Epidermal melanocyte (primary cell): ENCODE measurements around the gene PRDM1.

Experiments
- DNase-seq: peaks from one replicate; pipeline ENCODE4 v3.0.0; 2011; ENCODE audit warnings: low spot score; ENCODE audit not compliant: insufficient read length

Gene PRDM1

GRCh38 chr6:106116125-106116832 lies 30.1 kb downstream of the PRDM1 start:
- DNase-seq, result no peak

GRCh38 chr6:106117579-106117978 lies 31.4 kb downstream of the PRDM1 start:
- no peak for DNase-seq

GRCh38 chr6:106118835-106119431 lies 32.8 kb downstream of the PRDM1 start:
- DNase-seq, result no peak

- no peak for DNase-seq
These were observed 33.4 kb downstream of the PRDM1 start for GRCh38 chr6:106119546-106119945.

GRCh38 chr6:106120006-106120405 lies 33.9 kb downstream of the PRDM1 start:
- no peak for DNase-seq

GRCh38 chr6:106120406-106120805 lies 34.3 kb downstream of the PRDM1 start:
- no peak for DNase-seq

- DNase-seq, result no peak
These were observed 36.3 kb downstream of the PRDM1 start for GRCh38 chr6:106122306-106122918.

- DNase-seq, result no peak
These were observed 37.0 kb downstream of the PRDM1 start for GRCh38 chr6:106122938-106123656.

GRCh38 chr6:106124015-106124414 lies 37.9 kb downstream of the PRDM1 start:
- DNase-seq, result no peak

GRCh38 chr6:106124437-106125430 lies 38.6 kb downstream of the PRDM1 start:
- DNase-seq, result no peak

GRCh38 chr6:106125925-106126435 lies 39.8 kb downstream of the PRDM1 start:
- DNase-seq, result no peak

GRCh38 chr6:106126482-106126881 lies 40.3 kb downstream of the PRDM1 start:
- no peak for DNase-seq

GRCh38 chr6:106128981-106129781 lies 43.0 kb downstream of the PRDM1 start:
- no peak for DNase-seq

- no peak for DNase-seq
These were observed 46.1 kb downstream of the PRDM1 start for GRCh38 chr6:106132153-106132698.

GRCh38 chr6:106133040-106133439 lies 46.9 kb downstream of the PRDM1 start:
- no peak for DNase-seq

GRCh38 chr6:106134087-106134770 lies 48.1 kb downstream of the PRDM1 start:
- DNase-seq, result no peak

GRCh38 chr6:106134906-106135634 lies 48.9 kb downstream of the PRDM1 start:
- no peak for DNase-seq

- DNase-seq, result no peak
These were observed 49.9 kb downstream of the PRDM1 start for GRCh38 chr6:106135911-106136571.
